ENCODE measurements around the gene CALR3.
"Not testable (repeated sequence)": the region's sequence is repeated elsewhere in the genome, so short reads cannot be mapped to it uniquely, and the experiment has no call there.

CALR3 gene

GRCh38 chr19:16455489-16455888 is 40.5 kb downstream of the CALR3 start:
- DNase-seq = no peak

- DNase-seq = no peak
Observed at GRCh38 chr19:16454351-16454918, 41.5 kb downstream of the CALR3 start.

GRCh38 chr19:16452325-16452724 is 43.6 kb downstream of the CALR3 start:
- no peak for DNase-seq

GRCh38 chr19:16449330-16449961 is 46.5 kb downstream of the CALR3 start:
- DNase-seq = peak; percentile 48

GRCh38 chr19:16448872-16449271 is 47.1 kb downstream of the CALR3 start:
- DNase-seq = not testable (repeated sequence)

GRCh38 chr19:16446724-16447368 is 49.1 kb downstream of the CALR3 start:
- peak; percentile 72 for DNase-seq

- no peak for DNase-seq
Observed at GRCh38 chr19:16446108-16446723, 49.8 kb downstream of the CALR3 start.

- DNase-seq = peak; percentile 76
Observed at GRCh38 chr19:16445238-16446107, 50.5 kb downstream of the CALR3 start.

GRCh38 chr19:16444269-16444600 is 51.7 kb downstream of the CALR3 start:
- no peak for DNase-seq

- DNase-seq = no peak
Observed at GRCh38 chr19:16442386-16443276, 53.3 kb downstream of the CALR3 start.

GRCh38 chr19:16441661-16442162 is 54.3 kb downstream of the CALR3 start:
- DNase-seq = no peak

GRCh38 chr19:16436780-16437332 is 59.1 kb downstream of the CALR3 start:
- DNase-seq = no peak

- DNase-seq = no peak
Observed at GRCh38 chr19:16435999-16436650, 59.8 kb downstream of the CALR3 start.

- DNase-seq = peak; percentile 98
Observed at GRCh38 chr19:16435238-16435917, 60.6 kb downstream of the CALR3 start.

GRCh38 chr19:16433986-16434385 is 62.0 kb downstream of the CALR3 start:
- no peak for DNase-seq

GRCh38 chr19:16429759-16430091 is 66.2 kb downstream of the CALR3 start:
- no peak for DNase-seq

GRCh38 chr19:16429066-16429758 is 66.8 kb downstream of the CALR3 start:
- DNase-seq = no peak

Data from HCEC 1CT (cell line).